Measurements from ENCODE around the gene FBRS. TPM values are rescaled to one million over a fixed set of nuclear protein-coding genes. Genes with fewer than 3 reads are reported as not detected.
A peak's percentile ranks its signal among the peaks of the same experiment; 100 is the strongest.

The FBRS gene
- total and polyA plus RNA-seq, 10 of the 15 experiments (the other 5 are each of a cell fraction or from before 2014, with no cell fraction given): 0.45 to 87.6 (median 14.6) TPM

DNA sequence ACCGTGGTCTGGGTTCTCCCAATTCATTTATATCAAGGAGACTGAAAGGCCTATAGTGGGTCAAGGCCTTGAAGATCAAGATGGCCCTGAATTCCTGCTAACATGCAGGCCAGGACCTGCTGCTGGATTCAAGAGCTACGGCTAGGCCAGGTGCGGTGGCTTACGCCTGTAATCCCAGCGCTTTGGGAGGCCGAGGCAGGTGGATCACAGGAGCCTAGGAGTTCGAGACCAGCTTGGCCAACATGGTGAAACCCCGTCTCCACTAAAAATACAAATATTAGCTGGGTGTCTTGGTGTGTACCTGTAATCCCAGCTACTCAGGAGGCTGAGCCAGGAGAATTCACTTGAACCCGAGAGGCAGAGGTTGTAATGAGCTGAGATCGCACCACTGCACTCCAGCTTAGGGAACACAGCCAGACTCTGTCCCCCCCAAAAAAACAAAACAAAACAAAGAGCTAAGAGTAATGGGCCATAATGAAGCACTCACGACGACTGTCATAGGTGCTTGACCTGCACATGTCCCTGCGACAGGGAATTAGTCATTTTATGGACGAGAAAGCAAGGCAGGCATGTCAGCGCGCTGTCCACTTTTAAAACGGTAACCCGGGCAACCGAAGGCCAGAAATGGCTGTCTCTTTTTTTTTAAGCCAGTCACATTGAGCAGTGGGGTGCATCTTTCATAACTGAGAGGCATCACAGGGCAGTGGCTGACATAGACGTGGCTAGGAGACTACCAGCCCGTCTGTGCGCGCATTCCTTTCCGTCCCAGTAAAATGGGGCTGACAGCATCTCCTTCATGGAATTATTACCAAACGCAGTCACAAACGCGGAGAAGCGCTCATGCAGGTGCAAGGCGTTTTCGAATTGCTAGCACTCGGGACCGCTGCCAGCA is 1.0 kb upstream of the FBRS start:
- Histone ChIP-seq H4K20me1 (ENCODE audit: control insufficient read depth, insufficient read depth) (0 out of 2 replicates have a peak, but pooled peaks cover 3% of the 10 kb centered on the region), H3K27ac (ENCODE audit: control insufficient read depth, insufficient read depth) (peak overlapping the region; percentile 68), H3K9ac (ENCODE audit: control insufficient read depth, insufficient read depth, low read length) (peak overlapping the region; percentile 66; the same call in 1 of the 2 replicates), H3K27me3 (replicated peaks in 1 of 2; ENCODE audit: control insufficient read depth in 2 of 2, insufficient read depth in 2 of 2, low read length in 1 of 2) (no peaks in the 10 kb centered on the region), H3K79me2 (ENCODE audit: control insufficient read depth, insufficient read depth, low read length) (peaks cover 38% of the 10 kb centered on the region), H3K4me2 (ENCODE audit: control insufficient read depth, insufficient read depth) (peak overlapping the region; percentile 96), H3K9me3 (replicated peaks; ENCODE audit: control insufficient read depth, insufficient read depth, low read length) (no peaks in the 10 kb centered on the region; the same call in 2 of the 3 replicates), H3K36me3 (ENCODE audit: control insufficient read depth in 2 of 2, insufficient read depth in 2 of 2, low read length in 1 of 2) (peaks cover 18 to 27% of the 10 kb centered on the region in 2 experiments), H3K4me3 (peak overlapping the region; percentile 53; the same call in 1 of the 2 replicates), H2AFZ (ENCODE audit: control insufficient read depth, low read depth, low read length) (peak overlapping the region; percentile 87), H3K4me1 (ENCODE audit: control insufficient read depth, insufficient read depth, low read length) (peaks cover 25% of the 10 kb centered on the region)
- ChIA-PET CTCF (interaction anchor here (0.5 to 1.5 kb wide), 6 partner anchors 19 to 157 kb away, joined by 3 to 5 read pairs (median 3); no protein-coding TSS in a partner anchor), POLR2A (interaction anchor here (0.6 to 1.0 kb wide), 2 partner anchors 14 to 227 kb away, joined by 3 read pairs; partner anchors contain the start of gene DCTPP1), SMC1A (ENCODE audit: uncharacterized antibody, unreplicated experiment) (interaction anchor here (1.0 to 1.9 kb wide), 4 partner anchors 35 to 275 kb away, joined by 3 to 6 read pairs (median 4); partner anchors contain the start of gene SEPTIN1), RAD21 (ENCODE audit: unreplicated experiment) (interaction anchor here (0.6 to 1.8 kb wide), 3 partner anchors 19 to 228 kb away, joined by 3 to 5 read pairs (median 4); partner anchors contain the start of gene DCTPP1)
- FAIRE-seq (no peak), ATAC-seq (no peak), DNase-seq (ENCODE audit: low read depth, low spot score) (no peak)
- intact Hi-C loops (cut with micrococcal nuclease; ENCODE audit: unreplicated experiment): loop anchor here (5.0 to 10.0 kb wide), 4 partner anchors 82 to 268 kb away; partner anchors contain the start of genes BCL7C, CFAP119, CTF1 and FBXL19
- WGBS (ENCODE audit: insufficient coverage, insufficient replicate concordance, low lambda C conversion rate, missing lambda C conversion rate): 40% methylated on average over 32 of the region's 32 CpGs
- in situ Hi-C loops (cut with MboI): loop anchor here (25.0 kb wide), 1 partner anchor 1230 kb away; no protein-coding TSS in a partner anchor
- TSS peak; percentile 50 for BruUV-seq (replicated peaks)
- TF ChIP-seq GATAD2B (conservative IDR thresholded peaks at IDR 0.05; ENCODE audit: low read depth) (0 out of 2 replicates have a peak, but pooled peaks have one; percentile 85), POLR2A (IDR thresholded peaks at IDR 0.05; ENCODE audit: low read depth, low read length) (0 out of 2 replicates have a peak, but pooled peaks have one; percentile 9), HDGF (IDR thresholded peaks at IDR 0.05) (0 out of 2 replicates have a peak, but pooled peaks have one; percentile 22), SMC3 (IDR thresholded peaks at IDR 0.05; ENCODE audit: borderline replicate concordance, low read length) (0 out of 2 replicates have a peak, but pooled peaks have one; percentile 0), SMAD5 (IDR thresholded peaks at IDR 0.05; ENCODE audit: low read depth) (no peak), KDM1A (IDR thresholded peaks at IDR 0.05; ENCODE audit: borderline replicate concordance) (no peak)
- TF ChIP-seq, protein P1, sequence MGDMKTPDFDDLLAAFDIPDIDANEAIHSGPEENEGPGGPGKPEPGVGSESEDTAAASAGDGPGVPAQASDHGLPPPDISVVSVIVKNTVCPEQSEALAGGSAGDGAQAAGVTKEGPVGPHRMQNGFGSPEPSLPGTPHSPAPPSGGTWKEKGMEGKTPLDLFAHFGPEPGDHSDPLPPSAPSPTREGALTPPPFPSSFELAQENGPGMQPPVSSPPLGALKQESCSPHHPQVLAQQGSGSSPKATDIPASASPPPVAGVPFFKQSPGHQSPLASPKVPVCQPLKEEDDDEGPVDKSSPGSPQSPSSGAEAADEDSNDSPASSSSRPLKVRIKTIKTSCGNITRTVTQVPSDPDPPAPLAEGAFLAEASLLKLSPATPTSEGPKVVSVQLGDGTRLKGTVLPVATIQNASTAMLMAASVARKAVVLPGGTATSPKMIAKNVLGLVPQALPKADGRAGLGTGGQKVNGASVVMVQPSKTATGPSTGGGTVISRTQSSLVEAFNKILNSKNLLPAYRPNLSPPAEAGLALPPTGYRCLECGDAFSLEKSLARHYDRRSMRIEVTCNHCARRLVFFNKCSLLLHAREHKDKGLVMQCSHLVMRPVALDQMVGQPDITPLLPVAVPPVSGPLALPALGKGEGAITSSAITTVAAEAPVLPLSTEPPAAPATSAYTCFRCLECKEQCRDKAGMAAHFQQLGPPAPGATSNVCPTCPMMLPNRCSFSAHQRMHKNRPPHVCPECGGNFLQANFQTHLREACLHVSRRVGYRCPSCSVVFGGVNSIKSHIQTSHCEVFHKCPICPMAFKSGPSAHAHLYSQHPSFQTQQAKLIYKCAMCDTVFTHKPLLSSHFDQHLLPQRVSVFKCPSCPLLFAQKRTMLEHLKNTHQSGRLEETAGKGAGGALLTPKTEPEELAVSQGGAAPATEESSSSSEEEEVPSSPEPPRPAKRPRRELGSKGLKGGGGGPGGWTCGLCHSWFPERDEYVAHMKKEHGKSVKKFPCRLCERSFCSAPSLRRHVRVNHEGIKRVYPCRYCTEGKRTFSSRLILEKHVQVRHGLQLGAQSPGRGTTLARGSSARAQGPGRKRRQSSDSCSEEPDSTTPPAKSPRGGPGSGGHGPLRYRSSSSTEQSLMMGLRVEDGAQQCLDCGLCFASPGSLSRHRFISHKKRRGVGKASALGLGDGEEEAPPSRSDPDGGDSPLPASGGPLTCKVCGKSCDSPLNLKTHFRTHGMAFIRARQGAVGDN (IDR thresholded peaks at IDR 0.05): no peak
- TF ChIP-seq, protein P2, sequence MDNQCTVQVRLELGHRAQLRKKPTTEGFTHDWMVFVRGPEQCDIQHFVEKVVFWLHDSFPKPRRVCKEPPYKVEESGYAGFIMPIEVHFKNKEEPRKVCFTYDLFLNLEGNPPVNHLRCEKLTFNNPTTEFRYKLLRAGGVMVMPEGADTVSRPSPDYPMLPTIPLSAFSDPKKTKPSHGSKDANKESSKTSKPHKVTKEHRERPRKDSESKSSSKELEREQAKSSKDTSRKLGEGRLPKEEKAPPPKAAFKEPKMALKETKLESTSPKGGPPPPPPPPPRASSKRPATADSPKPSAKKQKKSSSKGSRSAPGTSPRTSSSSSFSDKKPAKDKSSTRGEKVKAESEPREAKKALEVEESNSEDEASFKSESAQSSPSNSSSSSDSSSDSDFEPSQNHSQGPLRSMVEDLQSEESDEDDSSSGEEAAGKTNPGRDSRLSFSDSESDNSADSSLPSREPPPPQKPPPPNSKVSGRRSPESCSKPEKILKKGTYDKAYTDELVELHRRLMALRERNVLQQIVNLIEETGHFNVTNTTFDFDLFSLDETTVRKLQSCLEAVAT (IDR thresholded peaks at IDR 0.05): peak; percentile 35; the same call in 1 of the 2 replicates
